ENCODE measurements around the gene ALK.

- TF ChIP-seq CTCF (conservative IDR thresholded peaks at IDR 0.05; ENCODE audit: low read depth, low read length) = no peak
- TF ChIP-seq EZH2 (IDR thresholded peaks at IDR 0.05; ENCODE audit: borderline replicate concordance, low read depth, low read length, poor library complexity, severe bottlenecking) = no peak
Observed at GRCh38 chr2:29765721-29766120, 155.7 kb downstream of the ALK start.

All from A673 (cell line).